ENCODE measurements around the gene CPED1. TPM values are rescaled to one million over a fixed set of nuclear protein-coding genes. Genes with fewer than 3 reads are reported as not detected.

Gene CPED1
- total RNA-seq, 4 donors from 2014 or later: 1.3 to 5.6 (median 3.6) TPM

DNA sequence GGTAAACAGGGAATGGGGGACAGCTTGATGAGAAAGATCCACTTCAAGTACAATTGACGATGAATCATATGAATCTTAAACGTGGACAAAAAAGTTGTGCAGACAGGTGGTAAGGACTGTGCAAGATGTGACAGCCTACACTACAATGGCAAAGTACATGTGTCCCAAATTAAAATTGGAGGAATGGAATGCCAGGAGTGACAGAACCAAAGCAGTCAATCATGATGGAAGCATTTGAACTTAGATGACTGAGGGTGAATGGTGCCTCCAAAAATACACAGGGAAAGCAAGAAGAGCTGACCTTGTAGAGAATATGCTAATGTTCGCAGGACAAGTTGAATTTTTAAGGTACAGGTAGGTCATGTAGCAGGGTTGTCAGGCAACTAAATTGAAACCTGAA is 189.9 kb downstream of the CPED1 start:
- WGBS: 85% methylated on average over 3 of the region's 3 CpGs

GRCh38 chr7:121178869-121179497 is 190.5 kb downstream of the CPED1 start:
- H3K9me3 ChIP-seq: no peaks in the 10 kb centered on the region
- H3K27me3 ChIP-seq: no peaks in the 10 kb centered on the region
- no peak overlapping the region for H3K4me3 ChIP-seq
- DNase-seq (ENCODE audit: low spot score in 2 of 2): no peak
- H3K27ac ChIP-seq: no peak overlapping the region
- peaks cover 3% of the 10 kb centered on the region for H3K4me1 ChIP-seq
- no peak for TF ChIP-seq POLR2AphosphoS5 (IDR thresholded peaks at IDR 0.05)
- no peak for TF ChIP-seq POLR2A (IDR thresholded peaks at IDR 0.05)
- TF ChIP-seq, protein P1, sequence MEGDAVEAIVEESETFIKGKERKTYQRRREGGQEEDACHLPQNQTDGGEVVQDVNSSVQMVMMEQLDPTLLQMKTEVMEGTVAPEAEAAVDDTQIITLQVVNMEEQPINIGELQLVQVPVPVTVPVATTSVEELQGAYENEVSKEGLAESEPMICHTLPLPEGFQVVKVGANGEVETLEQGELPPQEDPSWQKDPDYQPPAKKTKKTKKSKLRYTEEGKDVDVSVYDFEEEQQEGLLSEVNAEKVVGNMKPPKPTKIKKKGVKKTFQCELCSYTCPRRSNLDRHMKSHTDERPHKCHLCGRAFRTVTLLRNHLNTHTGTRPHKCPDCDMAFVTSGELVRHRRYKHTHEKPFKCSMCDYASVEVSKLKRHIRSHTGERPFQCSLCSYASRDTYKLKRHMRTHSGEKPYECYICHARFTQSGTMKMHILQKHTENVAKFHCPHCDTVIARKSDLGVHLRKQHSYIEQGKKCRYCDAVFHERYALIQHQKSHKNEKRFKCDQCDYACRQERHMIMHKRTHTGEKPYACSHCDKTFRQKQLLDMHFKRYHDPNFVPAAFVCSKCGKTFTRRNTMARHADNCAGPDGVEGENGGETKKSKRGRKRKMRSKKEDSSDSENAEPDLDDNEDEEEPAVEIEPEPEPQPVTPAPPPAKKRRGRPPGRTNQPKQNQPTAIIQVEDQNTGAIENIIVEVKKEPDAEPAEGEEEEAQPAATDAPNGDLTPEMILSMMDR (IDR thresholded peaks at IDR 0.05): no peak
- TF ChIP-seq EP300 (IDR thresholded peaks at IDR 0.05): no peak
- 68% methylated on average over 2 of the region's 2 CpGs for whole genome bisulfite sequencing
- no peaks in the 10 kb centered on the region for H3K36me3 ChIP-seq

More for the DNA sequence above, 189.9 kb downstream of the CPED1 start:
- Histone ChIP-seq H3K4me3 (no peak overlapping the region), H3K27ac (no peak overlapping the region), H3K9me3 (no peaks in the 10 kb centered on the region), H3K36me3 (no peaks in the 10 kb centered on the region), H3K27me3 (no peaks in the 10 kb centered on the region), H3K4me1 (peaks cover 3% of the 10 kb centered on the region)
- DNase-seq (ENCODE audit: low spot score in 2 of 2): no peak
- no peak for TF ChIP-seq POLR2A (IDR thresholded peaks at IDR 0.05)
- TF ChIP-seq, protein P1 (IDR thresholded peaks at IDR 0.05): no peak
- no peak for TF ChIP-seq POLR2AphosphoS5 (IDR thresholded peaks at IDR 0.05)
- no peak for TF ChIP-seq EP300 (IDR thresholded peaks at IDR 0.05)

DNA sequence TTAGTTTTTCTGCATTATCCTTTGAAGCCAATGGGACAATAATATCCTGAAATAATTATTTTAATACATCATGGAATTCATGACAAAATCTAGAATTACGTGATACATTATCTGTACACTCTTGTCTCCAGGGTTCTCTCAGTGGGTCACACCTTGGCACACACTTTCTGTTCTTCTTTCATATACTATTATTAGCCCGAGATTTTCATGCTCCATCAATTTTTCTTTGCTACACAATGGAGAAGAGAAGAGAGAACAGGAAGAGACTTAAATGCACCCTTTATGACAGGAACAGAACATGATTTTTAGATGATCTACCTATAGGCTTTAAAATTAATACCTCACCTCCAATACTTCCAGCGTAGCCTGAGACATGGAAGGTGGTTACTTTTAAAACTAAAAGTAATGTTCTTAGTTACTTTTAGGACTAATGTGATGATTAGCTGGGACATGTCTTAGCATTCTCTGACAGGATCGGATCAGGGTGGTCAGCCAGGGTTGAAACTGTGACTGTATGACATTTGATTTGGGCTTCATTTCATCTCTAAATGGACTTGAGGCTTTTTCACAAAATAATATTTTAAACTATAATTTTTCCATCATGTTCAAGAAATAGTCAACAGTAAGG is 192.0 kb downstream of the CPED1 start:
- Histone ChIP-seq H3K27me3 (no peaks in the 10 kb centered on the region), H3K4me3 (no peak overlapping the region), H3K27ac (no peak overlapping the region), H3K4me1 (peaks cover 3% of the 10 kb centered on the region), H3K36me3 (no peaks in the 10 kb centered on the region), H3K9me3 (no peaks in the 10 kb centered on the region)
- WGBS: 89% methylated on average over 4 of the region's 4 CpGs
- TF ChIP-seq EP300 (IDR thresholded peaks at IDR 0.05) (no peak), POLR2A (IDR thresholded peaks at IDR 0.05) (no peak), POLR2AphosphoS5 (IDR thresholded peaks at IDR 0.05) (no peak)
- TF ChIP-seq, protein P1 (IDR thresholded peaks at IDR 0.05): no peak
- no peak for DNase-seq (ENCODE audit: low spot score in 2 of 2)

DNA sequence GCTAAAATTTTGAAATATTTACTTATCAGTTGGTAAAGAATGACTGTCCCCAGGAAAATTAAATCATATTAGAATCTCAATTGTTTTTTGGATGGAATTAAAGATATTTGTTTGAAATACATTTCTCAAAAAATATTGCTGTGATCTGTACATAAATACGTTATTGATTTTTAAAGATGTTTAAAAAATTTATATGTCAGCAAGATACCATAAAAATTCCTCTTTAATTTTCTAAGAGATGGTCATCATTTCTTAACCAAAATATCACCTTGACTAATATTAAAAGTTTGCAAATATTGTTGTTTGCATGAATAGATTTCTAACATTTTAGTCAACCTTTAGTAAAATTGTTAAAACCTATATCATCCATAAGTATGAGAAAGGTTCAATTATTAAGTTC is 192.8 kb downstream of the CPED1 start:
- 88% methylated on average over 1 of the region's 1 CpG for WGBS
- TF ChIP-seq POLR2AphosphoS5 (IDR thresholded peaks at IDR 0.05): no peak
- TF ChIP-seq, protein P1 (IDR thresholded peaks at IDR 0.05): no peak
- no peak for TF ChIP-seq EP300 (IDR thresholded peaks at IDR 0.05)
- no peak for TF ChIP-seq POLR2A (IDR thresholded peaks at IDR 0.05)
- Histone ChIP-seq H3K27ac (no peak overlapping the region), H3K36me3 (no peaks in the 10 kb centered on the region), H3K9me3 (no peaks in the 10 kb centered on the region), H3K4me1 (peaks cover 2% of the 10 kb centered on the region), H3K27me3 (no peaks in the 10 kb centered on the region), H3K4me3 (no peak overlapping the region)
- DNase-seq (ENCODE audit: low spot score in 2 of 2): no peak

GRCh38 chr7:121182281-121182680 is 193.8 kb downstream of the CPED1 start:
- no peak for DNase-seq (ENCODE audit: low spot score in 2 of 2)
- Histone ChIP-seq H3K4me1 (no peaks in the 10 kb centered on the region), H3K9me3 (no peaks in the 10 kb centered on the region), H3K4me3 (no peak overlapping the region), H3K36me3 (no peaks in the 10 kb centered on the region), H3K27ac (no peak overlapping the region), H3K27me3 (no peaks in the 10 kb centered on the region)
- TF ChIP-seq, protein P1 (IDR thresholded peaks at IDR 0.05): no peak
- no peak for TF ChIP-seq EP300 (IDR thresholded peaks at IDR 0.05)

Measured in suprapubic skin (tissue), 4 donors.